Vagina (tissue), 2 donors: Measurements from ENCODE around the gene THADA. TPM values are rescaled to one million over a fixed set of nuclear protein-coding genes. Genes with fewer than 3 reads are reported as not detected.

Experiments
- DNase-seq, 2 donors: peaks; one replicate each; pipeline ENCODE4 v3.0.0-alpha.2; 2017; ENCODE audit errors: extremely low spot score in 2 of 2
- H3K27ac ChIP-seq: fragments of 200-600 bp; sonication (generic); one replicate; pipeline ENCODE4 v1.5.1; 2019
- H3K27me3 ChIP-seq: fragments of 200-600 bp; sonication (generic); one replicate; pipeline ENCODE4 v1.5.1; 2019
- H3K36me3 ChIP-seq, 2 donors: fragments of 200-600 bp; sonication (generic); one replicate each; pipeline ENCODE4 v1.5.1; 2017 to 2019
- H3K4me1 ChIP-seq: fragments of 200-600 bp; sonication (generic); one replicate; pipeline ENCODE4 v1.5.1; 2019
- H3K4me3 ChIP-seq, 2 donors: fragments of 200-600 bp; sonication (generic); 1 replicate in 1 of 2; 2 replicates in 1 of 2; pipeline ENCODE4 v1.5.1; 2016 to 2019
- H3K9me3 ChIP-seq: fragments of 200-600 bp; sonication (generic); one replicate; pipeline ENCODE4 v1.5.1; 2019
- CTCF ChIP-seq, 3 experiments: fragments of 450-650 bp in 2 of 3; fragments of 200-600 bp in 1 of 3; sonication (generic) in 1 of 3; IDR thresholded peaks; one replicate each; pipeline ENCODE4 v1.5.1; 2017 to 2019; ENCODE audit warnings: antibody characterized with exemption in 3 of 3, mild to moderate bottlenecking in 2 of 3, moderate library complexity in 2 of 3
- POLR2A ChIP-seq, 2 donors: fragments of 450-650 bp; IDR thresholded peaks; one replicate each; pipeline ENCODE4 v1.6.1; 2017; ENCODE audit warnings: antibody characterized with exemption in 2 of 2, mild to moderate bottlenecking in 2 of 2, moderate library complexity in 2 of 2
- POLR2AphosphoS5 ChIP-seq, 2 donors: sonication (generic); formaldehyde crosslinking; IDR thresholded peaks; one replicate each; pipeline ENCODE4 v1.9.0; 2017; ENCODE audit warnings: antibody characterized with exemption in 2 of 2, mild to moderate bottlenecking in 2 of 2, low read depth in 1 of 2; ENCODE audit not compliant: insufficient read depth in 1 of 2
- intact Hi-C: fragments of 100-400 bp; cut with DNase I; formaldehyde crosslinking; loops from one replicate; pipeline ENCODE4 v1.15.1; 2023
- total RNA-seq: library from RNA; depleted of rRNA; stranded (reverse); fragments of >200 nt; gene quantifications from one replicate; pipeline ENCODE4 v1.2.3, GENCODE V29; 2016

The THADA gene
- total RNA-seq, 1 donor from 2014 or later, result 32.2 TPM

GRCh38 chr2:43292851-43293743 is 302.7 kb downstream of the THADA start:
- intact Hi-C loops, result no loop called here
- Histone ChIP-seq H3K9me3 (no peaks in the 10 kb centered on the region), H3K27ac (peak overlapping the region; percentile 89), H3K4me1 (peaks cover 19% of the 10 kb centered on the region), H3K36me3 (no peaks in the 10 kb centered on the region), H3K27me3 (no peaks in the 10 kb centered on the region), H3K4me3 (no peak overlapping the region)
- peak in 1 of 2 donors; percentile 76 for DNase-seq
- TF ChIP-seq CTCF (IDR thresholded peaks at IDR 0.05), result no peak
- no peak for TF ChIP-seq POLR2A (IDR thresholded peaks at IDR 0.05)
- no peak for TF ChIP-seq POLR2AphosphoS5 (IDR thresholded peaks at IDR 0.05; ENCODE audit: insufficient read depth in 1 of 2, low read depth in 1 of 2)

- TF ChIP-seq POLR2A (IDR thresholded peaks at IDR 0.05), result no peak
- TF ChIP-seq POLR2AphosphoS5 (IDR thresholded peaks at IDR 0.05; ENCODE audit: insufficient read depth in 1 of 2, low read depth in 1 of 2), result no peak
- TF ChIP-seq CTCF (IDR thresholded peaks at IDR 0.05), result no peak
- Histone ChIP-seq H3K9me3 (no peaks in the 10 kb centered on the region), H3K4me3 (no peak overlapping the region), H3K36me3 (peaks cover 0 to 5% of the 10 kb centered on the region in 2 donors), H3K27ac (peak overlapping the region; percentile 89), H3K27me3 (no peaks in the 10 kb centered on the region), H3K4me1 (peaks cover 19% of the 10 kb centered on the region)
- DNase-seq, result peak in 1 of 2 donors; percentile 78
- intact Hi-C loops, result no loop called here
These were observed 303.5 kb downstream of the THADA start for GRCh38 chr2:43292297-43292696.

GRCh38 chr2:43289331-43289730 is 306.5 kb downstream of the THADA start:
- Histone ChIP-seq H3K36me3 (peaks cover 0 to 33% of the 10 kb centered on the region in 2 donors), H3K4me1 (peaks cover 11% of the 10 kb centered on the region), H3K4me3 (no peak overlapping the region), H3K27ac (no peak overlapping the region), H3K27me3 (no peaks in the 10 kb centered on the region), H3K9me3 (no peaks in the 10 kb centered on the region)
- DNase-seq, result no peak
- TF ChIP-seq POLR2A (IDR thresholded peaks at IDR 0.05) (no peak), POLR2AphosphoS5 (IDR thresholded peaks at IDR 0.05; ENCODE audit: insufficient read depth in 1 of 2, low read depth in 1 of 2) (no peak), CTCF (IDR thresholded peaks at IDR 0.05) (no peak)
- intact Hi-C loops, result no loop called here

- Histone ChIP-seq H3K27me3 (no peaks in the 10 kb centered on the region), H3K4me3 (no peak overlapping the region), H3K27ac (no peak overlapping the region), H3K4me1 (peaks cover 4% of the 10 kb centered on the region), H3K9me3 (no peaks in the 10 kb centered on the region), H3K36me3 (peaks cover 0 to 38% of the 10 kb centered on the region in 2 donors)
- TF ChIP-seq CTCF (IDR thresholded peaks at IDR 0.05) (no peak), POLR2A (IDR thresholded peaks at IDR 0.05) (no peak), POLR2AphosphoS5 (IDR thresholded peaks at IDR 0.05; ENCODE audit: insufficient read depth in 1 of 2, low read depth in 1 of 2) (no peak)
- intact Hi-C loops, result no loop called here
- no peak for DNase-seq
These were observed 307.2 kb downstream of the THADA start for GRCh38 chr2:43288417-43289305.
